NK-92 (cell line): ENCODE measurements around the gene LPAR2.
"Not testable (repeated sequence)": the region's sequence is repeated elsewhere in the genome, so short reads cannot be mapped to it uniquely, and the experiment has no call there.

Experiments used
- DNase-seq: peaks from one replicate; lab custom pipeline; 2025; ENCODE audit not compliant: unreplicated experiment; lab: John Stamatoyannopoulos, UW

LPAR2 gene

GRCh38 chr19:19598728-19599451 lies 29.1 kb downstream of the LPAR2 start:
- DNase-seq: not testable (repeated sequence)

DNA sequence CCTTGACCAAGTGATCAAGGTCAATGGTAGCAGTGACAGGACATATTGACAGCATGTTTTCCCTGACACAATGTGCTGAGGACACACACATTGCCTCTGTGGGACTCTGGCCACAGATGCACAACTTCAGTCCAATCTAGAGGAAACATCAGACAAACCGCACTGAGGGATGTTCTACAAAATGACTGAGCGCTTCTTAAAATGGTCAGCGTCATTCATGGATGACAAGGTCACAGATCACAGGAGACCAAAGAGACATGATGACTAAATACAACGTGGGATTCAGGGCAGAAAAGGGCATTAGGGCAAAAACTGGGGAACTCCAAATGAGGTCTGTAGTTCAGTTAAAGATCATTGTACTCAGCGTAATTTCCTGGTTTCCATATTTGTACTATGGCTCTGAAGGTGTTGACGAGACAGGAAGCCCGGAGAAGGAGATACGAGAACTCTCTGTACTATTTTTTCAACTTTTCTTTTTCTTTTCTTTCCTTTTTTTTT lies 30.2 kb downstream of the LPAR2 start:
- no peak for DNase-seq

DNA sequence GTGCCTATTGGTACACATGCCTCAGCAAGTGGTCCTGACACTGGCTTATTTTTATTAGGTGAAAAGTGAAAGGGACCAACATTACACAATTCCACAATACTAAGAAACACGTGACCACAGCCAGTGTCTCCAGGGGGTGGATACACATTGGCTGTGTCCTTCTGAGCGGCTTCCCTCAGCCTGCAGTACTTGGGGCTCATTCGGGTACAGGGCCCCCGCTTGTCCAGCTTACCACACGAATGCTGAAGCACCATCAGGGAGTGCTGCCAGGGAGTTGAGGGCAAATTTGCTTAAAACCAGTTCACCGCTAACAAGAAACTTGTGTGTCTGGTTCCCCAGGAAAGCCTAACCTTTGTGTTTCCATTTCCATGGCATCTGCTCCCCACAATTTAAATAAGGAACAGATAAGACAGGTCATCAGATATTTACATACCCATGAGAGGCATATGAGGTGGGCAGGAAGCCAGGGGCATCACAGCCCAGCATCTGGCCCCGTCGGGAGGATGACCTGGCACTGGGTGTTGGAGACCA lies 32.8 kb downstream of the LPAR2 start:
- DNase-seq: no peak

DNA sequence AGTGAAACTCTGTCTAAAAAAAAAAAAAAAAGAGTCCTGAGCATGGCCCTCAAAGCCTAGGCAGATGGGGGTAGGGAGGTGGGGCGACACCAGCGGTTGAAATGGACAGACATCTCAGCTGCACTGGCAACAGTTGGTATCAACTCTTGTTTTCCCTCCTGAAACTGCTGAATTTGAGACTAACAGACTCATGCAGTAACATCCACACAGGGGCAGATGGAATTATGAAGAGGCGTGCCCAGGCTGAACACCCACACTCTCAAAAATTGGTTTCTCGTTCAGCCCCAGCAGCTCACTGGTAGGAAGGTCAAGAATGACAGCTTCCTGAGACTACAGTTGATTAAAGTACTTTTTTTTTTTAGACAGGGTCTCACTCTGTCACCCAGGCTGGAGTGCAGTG lies 33.6 kb downstream of the LPAR2 start:
- DNase-seq: no peak

GRCh38 chr19:19592690-19593089 lies 35.3 kb downstream of the LPAR2 start:
- no peak for DNase-seq

GRCh38 chr19:19591133-19591825 lies 36.7 kb downstream of the LPAR2 start:
- no peak for DNase-seq

- no peak for DNase-seq
Measured at GRCh38 chr19:19588546-19588945, 39.5 kb downstream of the LPAR2 start.

DNA sequence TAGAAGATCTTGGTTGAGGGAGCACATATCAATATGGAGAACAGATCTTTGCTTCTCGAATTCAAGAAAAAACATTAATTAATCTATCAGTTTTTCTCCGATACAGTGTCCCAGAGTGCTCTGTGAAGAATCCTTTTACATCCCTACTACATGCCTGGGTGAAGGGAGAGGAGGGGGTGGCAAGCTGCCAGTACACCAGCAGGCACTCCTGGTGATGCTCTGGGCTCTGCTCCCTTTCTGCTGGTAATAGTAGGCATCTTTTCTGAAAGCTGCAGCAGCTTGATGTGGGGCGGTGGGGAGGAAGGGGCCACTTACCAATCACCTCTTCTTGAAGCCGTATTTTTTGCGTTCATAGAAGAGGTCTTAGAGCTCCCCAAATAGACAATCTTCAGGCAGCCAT lies 40.2 kb downstream of the LPAR2 start:
- DNase-seq: no peak

- DNase-seq: no peak
Measured at GRCh38 chr19:19584356-19584755, 43.7 kb downstream of the LPAR2 start.

DNA sequence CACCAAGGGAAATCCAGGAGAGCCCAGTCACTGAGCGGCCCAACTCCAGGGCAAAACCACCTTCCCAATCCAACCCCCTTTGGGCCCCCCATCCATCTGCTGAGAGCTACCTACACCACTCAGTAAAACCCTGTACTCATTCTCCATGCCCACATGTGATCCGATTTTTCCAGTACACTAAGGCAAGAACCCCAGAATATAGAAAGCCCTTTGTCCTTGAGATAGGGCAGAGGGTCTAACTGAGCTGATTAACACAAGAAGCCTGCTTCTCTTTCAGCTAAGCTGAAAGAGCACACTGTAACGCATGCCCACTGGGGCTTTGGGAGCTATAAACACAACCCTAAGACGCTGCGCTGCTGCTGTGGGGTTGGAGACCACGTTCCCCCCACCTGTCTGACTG lies 45.5 kb downstream of the LPAR2 start:
- no peak for DNase-seq

- DNase-seq: no peak
Measured at GRCh38 chr19:19581391-19581790, 46.6 kb downstream of the LPAR2 start.

GRCh38 chr19:19580418-19580817 lies 47.6 kb downstream of the LPAR2 start:
- DNase-seq: no peak

DNA sequence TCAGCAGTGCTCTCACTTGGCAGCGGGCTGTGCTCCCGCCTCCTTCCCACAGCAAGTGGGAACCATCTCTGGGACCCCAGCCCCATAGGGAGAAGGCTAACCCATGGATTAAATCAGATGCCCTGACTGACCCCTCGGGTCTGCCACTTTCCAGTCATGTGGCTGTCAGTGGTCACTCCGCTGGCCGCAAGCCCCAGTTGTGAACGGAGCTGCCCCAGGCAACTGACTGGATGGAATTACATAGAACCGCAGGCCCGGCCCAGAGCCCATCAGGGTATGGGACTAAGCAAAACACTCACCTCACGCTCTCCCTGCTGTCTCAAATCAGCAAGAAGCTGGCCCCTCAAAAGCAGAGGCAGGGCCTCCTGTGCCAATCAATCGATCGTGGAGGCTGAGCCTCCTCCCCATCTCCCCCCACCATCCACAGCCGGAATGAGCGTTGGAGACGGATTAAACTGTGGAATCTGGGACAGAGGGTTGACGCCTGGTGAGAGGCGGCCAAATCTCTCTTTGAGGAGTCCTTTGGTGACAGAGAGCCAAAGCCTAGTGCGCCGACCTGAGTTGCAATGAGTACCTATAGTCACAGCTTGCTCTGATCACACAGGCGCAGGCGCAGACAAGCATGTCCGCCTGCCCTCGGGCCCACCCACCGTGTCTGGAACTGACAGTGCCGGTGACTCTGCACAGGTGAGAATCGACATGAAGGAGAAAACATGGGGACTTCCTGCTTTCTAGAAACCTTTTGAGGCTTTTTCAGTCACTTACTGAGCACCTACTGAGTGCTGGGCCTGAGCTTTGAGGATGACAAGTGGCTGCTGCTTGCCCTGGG lies 48.3 kb downstream of the LPAR2 start:
- DNase-seq: no peak

GRCh38 chr19:19578252-19578651 lies 49.8 kb downstream of the LPAR2 start:
- no peak for DNase-seq

- no peak for DNase-seq
Measured at GRCh38 chr19:19575411-19575810, 52.6 kb downstream of the LPAR2 start.
